Transverse colon (tissue), 4 donors: ENCODE measurements around the gene GRIP1.

ENCODE experiments used
- EP300 ChIP-seq: sonication (generic); formaldehyde crosslinking; IDR thresholded peaks from one replicate; pipeline ENCODE4 v1.6.1; 2017; ENCODE audit warnings: antibody characterized with exemption, low read depth
- POLR2A ChIP-seq: fragments of 450-650 bp; IDR thresholded peaks from one replicate; pipeline ENCODE4 v1.6.1; 2016; ENCODE audit warnings: antibody characterized with exemption, mild to moderate bottlenecking, moderate library complexity
- POLR2AphosphoS5 ChIP-seq, 3 donors: sonication (generic); formaldehyde crosslinking; IDR thresholded peaks; one replicate each; pipeline ENCODE4 v1.6.1; 2016; ENCODE audit warnings: antibody characterized with exemption in 3 of 3
- TF ChIP-seq, protein P1 (sequence below), 5 experiments: fragments of 200-600 bp in 3 of 5; fragments of 450-650 bp in 2 of 5; sonication (generic) in 3 of 5; IDR thresholded peaks; 1 replicate in 2 of 5; 2 replicates in 3 of 5; pipeline ENCODE4 v1.5.1; 2016 to 2017; ENCODE audit warnings: antibody characterized with exemption in 5 of 5, inconsistent platforms in 3 of 5, mild to moderate bottlenecking in 2 of 5, moderate library complexity in 1 of 5

DNA sequence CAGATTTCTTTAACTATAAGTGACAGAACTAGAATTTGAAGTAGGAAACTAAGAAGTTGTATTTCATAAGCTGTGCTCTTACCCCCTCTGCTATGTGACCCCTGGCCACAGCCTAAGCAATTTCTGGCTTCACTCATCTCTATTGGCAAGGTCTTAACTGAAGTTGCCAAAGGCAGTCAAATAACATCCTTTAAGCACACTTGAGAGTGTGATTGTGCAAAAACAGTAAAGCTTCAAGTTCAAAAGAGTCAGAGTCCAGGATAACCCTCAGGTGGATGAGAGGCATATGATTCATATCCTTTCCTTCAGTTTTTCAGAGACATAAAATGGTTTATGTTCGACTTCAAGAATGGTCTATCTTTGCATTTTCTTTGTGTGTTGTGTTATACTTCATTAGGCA lies 45.2 kb downstream of the GRIP1 start:
- no peak for TF ChIP-seq EP300
- no peak for TF ChIP-seq POLR2A
- TF ChIP-seq, protein P1, sequence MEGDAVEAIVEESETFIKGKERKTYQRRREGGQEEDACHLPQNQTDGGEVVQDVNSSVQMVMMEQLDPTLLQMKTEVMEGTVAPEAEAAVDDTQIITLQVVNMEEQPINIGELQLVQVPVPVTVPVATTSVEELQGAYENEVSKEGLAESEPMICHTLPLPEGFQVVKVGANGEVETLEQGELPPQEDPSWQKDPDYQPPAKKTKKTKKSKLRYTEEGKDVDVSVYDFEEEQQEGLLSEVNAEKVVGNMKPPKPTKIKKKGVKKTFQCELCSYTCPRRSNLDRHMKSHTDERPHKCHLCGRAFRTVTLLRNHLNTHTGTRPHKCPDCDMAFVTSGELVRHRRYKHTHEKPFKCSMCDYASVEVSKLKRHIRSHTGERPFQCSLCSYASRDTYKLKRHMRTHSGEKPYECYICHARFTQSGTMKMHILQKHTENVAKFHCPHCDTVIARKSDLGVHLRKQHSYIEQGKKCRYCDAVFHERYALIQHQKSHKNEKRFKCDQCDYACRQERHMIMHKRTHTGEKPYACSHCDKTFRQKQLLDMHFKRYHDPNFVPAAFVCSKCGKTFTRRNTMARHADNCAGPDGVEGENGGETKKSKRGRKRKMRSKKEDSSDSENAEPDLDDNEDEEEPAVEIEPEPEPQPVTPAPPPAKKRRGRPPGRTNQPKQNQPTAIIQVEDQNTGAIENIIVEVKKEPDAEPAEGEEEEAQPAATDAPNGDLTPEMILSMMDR (IDR thresholded peaks at IDR 0.05) = no peak
- no peak for TF ChIP-seq POLR2AphosphoS5 (IDR thresholded peaks at IDR 0.05)
